MM.1S (cell line): Measurements from ENCODE around the gene FAM83E.

Experiments used
- DNase-seq: peaks from one replicate; pipeline ENCODE4 v3.0.0-alpha.2; 2015
- H2AFZ ChIP-seq: fragments of 300-600 bp; sonication (generic); 2 replicates; pipeline ENCODE4 v1.6.0; 2016; ENCODE audit warnings: antibody characterized with exemption, low read length
- H3F3A ChIP-seq: fragments of 300-600 bp; sonication (generic); 2 replicates; pipeline ENCODE4 v1.6.1; 2016; ENCODE audit warnings: mild to moderate bottlenecking, antibody characterized with exemption, low read length, moderate library complexity, mixed read lengths; ENCODE audit not compliant: insufficient read depth
- H3K27ac ChIP-seq: fragments of 300-600 bp; sonication (generic); 2 replicates; pipeline ENCODE4 v1.5.1; 2016; ENCODE audit warnings: mild to moderate bottlenecking, low read length
- H3K27me3 ChIP-seq: fragments of 300-600 bp; sonication (generic); replicated peaks from 2 replicates; pipeline ENCODE4 v1.6.0; 2016; ENCODE audit warnings: low read length; ENCODE audit not compliant: insufficient read depth
- H3K36me3 ChIP-seq: fragments of 300-600 bp; sonication (generic); replicated peaks from 2 replicates; pipeline ENCODE4 v1.6.1; 2016; ENCODE audit warnings: mild to moderate bottlenecking, low read length, mixed read lengths; ENCODE audit not compliant: insufficient read depth
- H3K4me1 ChIP-seq: fragments of 300-600 bp; sonication (generic); 2 replicates; pipeline ENCODE4 v1.6.1; 2016; ENCODE audit warnings: low read length, mixed read lengths
- H3K4me2 ChIP-seq: fragments of 300-600 bp; sonication (generic); 2 replicates; pipeline ENCODE4 v1.6.0; 2016; ENCODE audit warnings: low read depth, low read length
- H3K4me3 ChIP-seq: fragments of 300-600 bp; sonication (generic); 2 replicates; pipeline ENCODE4 v1.5.1; 2016; ENCODE audit warnings: low read length, mixed read lengths
- H3K79me2 ChIP-seq: fragments of 300-600 bp; sonication (generic); 2 replicates; pipeline ENCODE4 v1.6.1; 2016; ENCODE audit warnings: mixed run types, low read length, mixed read lengths
- H3K9ac ChIP-seq: fragments of 300-600 bp; sonication (generic); 2 replicates; pipeline ENCODE4 v1.6.1; 2016; ENCODE audit warnings: low read length, mixed read lengths
- H3K9me2 ChIP-seq: fragments of 300-600 bp; sonication (generic); replicated peaks from 2 replicates; pipeline ENCODE4 v1.6.1; 2016; ENCODE audit warnings: mild to moderate bottlenecking, low read length, mixed read lengths; ENCODE audit not compliant: insufficient read depth
- H3K9me3 ChIP-seq: fragments of 300-600 bp; sonication (generic); replicated peaks from 2 replicates; pipeline ENCODE4 v1.6.1; 2016; ENCODE audit warnings: mild to moderate bottlenecking, low read length, mixed read lengths; ENCODE audit not compliant: insufficient read depth
- H4K20me1 ChIP-seq: fragments of 300-600 bp; sonication (generic); 2 replicates; pipeline ENCODE4 v1.6.1; 2016; ENCODE audit warnings: mild to moderate bottlenecking, low read length, moderate library complexity, mixed read lengths; ENCODE audit not compliant: insufficient read depth
- EZH2 ChIP-seq: fragments of 300-600 bp; sonication (generic); optimal IDR thresholded peaks from 2 replicates; pipeline ENCODE3; 2017; ENCODE audit warnings: low read depth, mild to moderate bottlenecking, antibody characterized with exemption, low read length, mixed read lengths
- EZH2phosphoT487 ChIP-seq: fragments of 300-600 bp; sonication (generic); IDR thresholded peaks from 2 replicates; pipeline ENCODE4 v1.6.1; 2018; ENCODE audit warnings: antibody characterized with exemption, low read length
- TF ChIP-seq, protein P1 (sequence below): fragments of 300-600 bp; sonication (generic); IDR thresholded peaks from 2 replicates; pipeline ENCODE4 v1.5.1; 2016; ENCODE audit warnings: antibody characterized with exemption, low read length, mixed read lengths

Gene FAM83E

DNA sequence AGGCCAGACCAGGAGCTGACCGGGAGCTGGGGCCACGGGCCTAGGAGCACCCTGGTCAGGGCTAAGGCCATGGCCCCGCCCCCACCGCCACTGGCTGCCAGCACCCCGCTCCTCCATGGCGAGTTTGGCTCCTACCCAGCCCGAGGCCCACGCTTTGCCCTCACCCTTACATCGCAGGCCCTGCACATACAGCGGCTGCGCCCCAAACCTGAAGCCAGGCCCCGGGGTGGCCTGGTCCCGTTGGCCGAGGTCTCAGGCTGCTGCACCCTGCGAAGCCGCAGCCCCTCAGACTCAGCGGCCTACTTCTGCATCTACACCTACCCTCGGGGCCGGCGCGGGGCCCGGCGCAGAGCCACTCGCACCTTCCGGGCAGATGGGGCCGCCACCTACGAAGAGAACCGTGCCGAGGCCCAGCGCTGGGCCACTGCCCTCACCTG lies 11.0 kb upstream of the FAM83E start:
- Histone ChIP-seq H3K4me1 (peaks cover 7% of the 10 kb centered on the region; the same call in 1 of the 2 replicates), H3K36me3 (no peaks in the 10 kb centered on the region), H3K4me3 (no peak overlapping the region), H3K27me3 (no peaks in the 10 kb centered on the region), H3K9me2 (no peaks in the 10 kb centered on the region), H3K27ac (no peak overlapping the region), H3K4me2 (no peak overlapping the region), H3K79me2 (peaks cover 14% of the 10 kb centered on the region), H4K20me1 (no peaks in the 10 kb centered on the region), H3F3A (peaks cover 4% of the 10 kb centered on the region; the same call in 1 of the 2 replicates), H3K9ac (no peak overlapping the region), H2AFZ (no peak overlapping the region), H3K9me3 (no peaks in the 10 kb centered on the region)
- DNase-seq, result no peak
- TF ChIP-seq, protein P1, sequence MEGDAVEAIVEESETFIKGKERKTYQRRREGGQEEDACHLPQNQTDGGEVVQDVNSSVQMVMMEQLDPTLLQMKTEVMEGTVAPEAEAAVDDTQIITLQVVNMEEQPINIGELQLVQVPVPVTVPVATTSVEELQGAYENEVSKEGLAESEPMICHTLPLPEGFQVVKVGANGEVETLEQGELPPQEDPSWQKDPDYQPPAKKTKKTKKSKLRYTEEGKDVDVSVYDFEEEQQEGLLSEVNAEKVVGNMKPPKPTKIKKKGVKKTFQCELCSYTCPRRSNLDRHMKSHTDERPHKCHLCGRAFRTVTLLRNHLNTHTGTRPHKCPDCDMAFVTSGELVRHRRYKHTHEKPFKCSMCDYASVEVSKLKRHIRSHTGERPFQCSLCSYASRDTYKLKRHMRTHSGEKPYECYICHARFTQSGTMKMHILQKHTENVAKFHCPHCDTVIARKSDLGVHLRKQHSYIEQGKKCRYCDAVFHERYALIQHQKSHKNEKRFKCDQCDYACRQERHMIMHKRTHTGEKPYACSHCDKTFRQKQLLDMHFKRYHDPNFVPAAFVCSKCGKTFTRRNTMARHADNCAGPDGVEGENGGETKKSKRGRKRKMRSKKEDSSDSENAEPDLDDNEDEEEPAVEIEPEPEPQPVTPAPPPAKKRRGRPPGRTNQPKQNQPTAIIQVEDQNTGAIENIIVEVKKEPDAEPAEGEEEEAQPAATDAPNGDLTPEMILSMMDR, result no peak
- TF ChIP-seq EZH2phosphoT487 (no peak), EZH2 (no peak)

DNA sequence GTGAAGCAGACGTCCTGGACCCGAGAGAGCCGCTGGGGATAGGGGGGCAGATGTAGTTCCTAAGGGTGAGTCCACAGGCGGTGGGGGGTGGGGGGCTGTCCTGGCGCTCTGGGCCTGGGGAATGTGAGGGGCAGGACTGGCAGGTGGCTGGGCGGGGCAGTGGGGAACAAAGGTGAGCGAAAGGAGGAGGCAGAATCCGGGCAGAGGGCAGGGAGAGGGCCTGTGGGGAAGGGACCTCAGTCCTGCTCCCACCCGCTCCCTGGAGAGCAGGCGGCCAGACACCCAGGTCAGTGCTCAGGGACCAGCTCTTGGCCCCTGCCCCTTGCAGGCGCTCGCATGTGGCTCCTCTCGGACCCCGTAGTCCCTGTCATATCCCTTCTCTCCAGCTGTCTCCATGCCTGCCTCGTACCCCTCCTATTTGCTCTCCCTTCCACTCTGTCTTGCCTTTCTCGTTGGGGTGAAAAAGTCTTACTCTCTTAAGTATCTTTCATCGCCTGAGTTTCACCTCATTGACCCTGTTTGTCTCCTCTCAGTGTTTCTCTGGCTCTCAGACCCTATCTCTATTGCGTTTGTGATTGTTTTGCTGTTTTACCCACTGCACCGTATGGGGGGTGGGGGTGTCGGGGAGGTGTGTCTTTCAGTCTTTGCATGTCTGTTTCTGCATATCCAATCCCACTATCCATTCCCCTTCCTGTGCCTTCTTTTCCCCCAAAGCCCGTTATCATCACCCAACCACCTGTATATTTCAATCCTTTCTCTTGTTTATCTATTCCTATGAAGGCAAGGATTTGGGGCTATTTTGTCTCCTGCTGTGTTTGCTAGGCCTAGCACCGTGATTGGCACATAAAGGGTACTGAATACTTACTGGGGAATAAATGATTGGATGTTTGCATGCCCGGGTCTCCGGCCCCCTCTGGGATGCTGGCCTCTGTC lies 10.2 kb upstream of the FAM83E start:
- Histone ChIP-seq H4K20me1 (no peaks in the 10 kb centered on the region), H3K9me3 (no peaks in the 10 kb centered on the region), H3K79me2 (peaks cover 17% of the 10 kb centered on the region), H3K4me3 (peak overlapping the region; percentile 81), H2AFZ (no peak overlapping the region), H3K36me3 (no peaks in the 10 kb centered on the region), H3K4me2 (peak overlapping the region; percentile 79), H3K4me1 (peaks cover 10% of the 10 kb centered on the region), H3K27ac (no peak overlapping the region), H3F3A (peaks cover 4% of the 10 kb centered on the region; the same call in 1 of the 2 replicates), H3K27me3 (no peaks in the 10 kb centered on the region), H3K9ac (peak overlapping the region; percentile 60), H3K9me2 (no peaks in the 10 kb centered on the region)
- DNase-seq, result no peak
- TF ChIP-seq EZH2phosphoT487 (no peak), EZH2 (no peak)
- TF ChIP-seq, protein P1, result no peak

DNA sequence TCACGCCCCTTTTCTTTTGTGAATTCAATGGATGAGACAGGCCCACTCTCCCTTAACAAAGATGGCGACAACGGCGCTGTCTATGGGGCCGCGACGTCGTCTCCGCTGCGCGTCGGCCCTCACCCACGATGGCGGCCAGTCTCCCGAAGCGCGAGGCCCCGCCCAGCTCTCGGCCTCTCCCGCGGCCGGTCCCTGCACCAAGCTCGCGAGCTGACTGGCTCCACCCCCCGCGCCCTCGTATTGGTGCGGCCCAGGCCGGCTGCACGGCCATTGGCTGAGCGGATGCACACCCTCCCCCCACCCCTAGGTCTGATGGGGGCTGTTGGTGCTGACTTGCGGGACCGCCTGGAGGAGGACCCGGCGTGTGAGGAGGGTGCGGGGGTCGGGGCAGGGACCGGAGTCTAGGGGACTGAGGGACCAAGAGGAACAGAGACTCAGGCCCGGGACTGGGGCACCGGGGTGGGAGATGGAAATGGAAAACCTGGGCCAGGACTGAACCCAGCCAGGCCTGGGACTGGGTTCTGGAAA lies 9.3 kb upstream of the FAM83E start:
- Histone ChIP-seq H3K9ac (peak overlapping the region; percentile 60), H3K4me1 (peaks cover 11% of the 10 kb centered on the region), H3K9me3 (no peaks in the 10 kb centered on the region), H3K4me3 (peak overlapping the region; percentile 81), H3K4me2 (peak overlapping the region; percentile 79), H3F3A (peaks cover 4% of the 10 kb centered on the region; the same call in 1 of the 2 replicates), H3K9me2 (no peaks in the 10 kb centered on the region), H3K27me3 (no peaks in the 10 kb centered on the region), H4K20me1 (no peaks in the 10 kb centered on the region), H3K27ac (peak overlapping the region; percentile 1; the same call in 1 of the 2 replicates), H3K79me2 (peaks cover 24% of the 10 kb centered on the region), H3K36me3 (no peaks in the 10 kb centered on the region), H2AFZ (peak overlapping the region; percentile 84)
- peak; percentile 97 for DNase-seq
- TF ChIP-seq, protein P1, result no peak
- TF ChIP-seq EZH2phosphoT487, result no peak
- TF ChIP-seq EZH2, result no peak
